Body of pancreas (tissue), 4 donors: ENCODE measurements around the gene SLC7A1. TPM values are rescaled to one million over a fixed set of nuclear protein-coding genes. Genes with fewer than 3 reads are reported as not detected.

ENCODE experiments used
- ATAC-seq: fragments of 150-250 bp; one replicate; pipeline ENCODE4 v1.9.1; 2016
- DNase-seq, 4 donors: peaks; one replicate each; pipeline ENCODE4 v3.0.0-alpha.2; 2019
- H3K27ac ChIP-seq, 4 donors: fragments of 200-600 bp; sonication (generic); 1 replicate in 3 of 4; 2 replicates in 1 of 4; pipeline versions ENCODE4 v1.5.1 to v1.6.1; 2016 to 2019; ENCODE audit warnings: mild to moderate bottlenecking in 1 of 4, mixed read lengths in 1 of 4, moderate library complexity in 1 of 4
- H3K27me3 ChIP-seq, 2 donors: fragments of 200-600 bp; sonication (generic); one replicate each; pipeline ENCODE4 v1.6.0; 2016; ENCODE audit warnings: mild to moderate bottlenecking in 1 of 2
- H3K36me3 ChIP-seq, 2 donors: fragments of 200-600 bp; sonication (generic); replicated peaks in 1 of 2; 2 replicates each; pipeline ENCODE4 v1.5.1; 2016; ENCODE audit warnings: low read depth in 2 of 2; ENCODE audit not compliant: insufficient read depth in 1 of 2
- H3K4me1 ChIP-seq: fragments of 200-600 bp; sonication (generic); one replicate; pipeline ENCODE4 v1.6.0; 2016
- H3K4me3 ChIP-seq, 2 donors: fragments of 200-600 bp; sonication (generic); 1 replicate in 1 of 2; 2 replicates in 1 of 2; pipeline ENCODE4 v1.5.1; 2016 to 2019
- H3K9me3 ChIP-seq, 3 donors: fragments of 200-600 bp; sonication (generic); 1 replicate in 2 of 3; 2 replicates in 1 of 3; pipeline ENCODE4 v1.5.1; 2016
- CTCF ChIP-seq, 7 experiments: fragments of 450-650 bp in 4 of 7; fragments of 200-600 bp in 3 of 7; sonication (generic) in 3 of 7; IDR thresholded peaks; one replicate each; pipeline ENCODE4 v1.5.1; 2016 to 2019; ENCODE audit warnings: antibody characterized with exemption in 7 of 7
- POLR2A ChIP-seq, 3 donors: fragments of 450-650 bp; IDR thresholded peaks; one replicate each; pipeline ENCODE4 v1.6.1; 2016; ENCODE audit warnings: antibody characterized with exemption in 3 of 3, mild to moderate bottlenecking in 2 of 3
- WGBS, 2 donors: methylation state at CpG; one replicate each; pipeline ENCODE4 v1.1.5; 2017; 5-methylcytosine and 5-hydroxymethylcytosine counted together
- intact Hi-C: fragments of 100-400 bp; cut with DNase I; formaldehyde crosslinking; loops from one replicate; pipeline ENCODE4 v1.15.1; 2023
- total RNA-seq, 2 donors: library from RNA; depleted of rRNA; stranded (reverse); fragments of >200 nt; gene quantifications; one replicate each; pipeline ENCODE4 v1.1.0, GENCODE V29; 2016

SLC7A1 gene
- total RNA-seq, 2 donors from 2014 or later = 15.3 to 30.3 TPM

DNA sequence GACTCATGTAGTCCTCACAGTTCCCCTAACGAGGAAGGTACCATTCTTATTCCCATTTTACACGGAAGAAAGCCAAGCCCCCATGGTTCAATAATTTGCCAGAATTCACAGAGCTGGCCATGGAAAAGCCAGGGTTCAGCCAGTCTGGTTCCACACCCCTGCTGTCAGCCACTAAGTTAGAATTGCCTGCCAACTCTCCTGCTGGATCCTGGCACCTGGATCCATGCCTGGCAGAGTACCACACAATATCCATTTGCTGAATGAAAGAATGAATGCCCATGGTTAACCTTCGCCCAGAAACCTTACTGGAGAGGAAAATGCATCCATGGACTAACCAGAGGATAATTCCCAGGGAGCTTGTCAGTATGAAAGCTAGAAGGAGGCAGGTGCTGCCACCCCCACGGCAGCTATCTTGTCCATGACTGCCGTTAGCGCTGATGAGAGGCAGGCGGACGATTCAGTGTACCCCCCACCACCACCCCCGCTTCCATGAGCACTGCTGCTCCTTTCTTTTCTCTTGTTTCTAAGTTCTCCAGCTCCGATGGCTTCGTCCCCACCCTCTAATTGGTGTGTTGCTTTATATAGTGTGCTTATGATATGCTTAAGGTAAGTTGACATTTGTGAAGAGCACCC, 114.5 kb downstream of the SLC7A1 start:
- Histone ChIP-seq H3K4me3 (no peak overlapping the region), H3K4me1 (no peaks in the 10 kb centered on the region), H3K27ac (no peak overlapping the region), H3K27me3 (no peaks in the 10 kb centered on the region), H3K9me3 (no peaks in the 10 kb centered on the region), H3K36me3 (no peaks in the 10 kb centered on the region)
- no peak for TF ChIP-seq CTCF (IDR thresholded peaks at IDR 0.05)
- no peak for TF ChIP-seq POLR2A (IDR thresholded peaks at IDR 0.05)
- 79 to 83% methylated on average over 11 of the region's 11 CpGs for WGBS, 2 donors
- DNase-seq (no peak), ATAC-seq (no peak)
- intact Hi-C loops = no loop called here

- H3K27me3 ChIP-seq = no peaks in the 10 kb centered on the region
- intact Hi-C loops = no loop called here
- no peaks in the 10 kb centered on the region for H3K4me1 ChIP-seq
- ATAC-seq = no peak
- peak in 1 of 4 donors; percentile 31 for DNase-seq
- 78 to 81% methylated on average over 20 to 25 of the region's 25 CpGs for WGBS, 2 donors
- no peaks in the 10 kb centered on the region for H3K36me3 ChIP-seq
- no peak overlapping the region for H3K27ac ChIP-seq
- no peak overlapping the region for H3K4me3 ChIP-seq
- no peak for TF ChIP-seq POLR2A (IDR thresholded peaks at IDR 0.05)
- TF ChIP-seq CTCF (IDR thresholded peaks at IDR 0.05) = no peak
- no peaks in the 10 kb centered on the region for H3K9me3 ChIP-seq
Observed at GRCh38 chr13:29479716-29480492, 115.6 kb downstream of the SLC7A1 start.

GRCh38 chr13:29476046-29476445, 119.4 kb downstream of the SLC7A1 start:
- no peak for ATAC-seq
- intact Hi-C loops = no loop called here
- TF ChIP-seq POLR2A (IDR thresholded peaks at IDR 0.05) (no peak), CTCF (IDR thresholded peaks at IDR 0.05) (no peak)
- Histone ChIP-seq H3K4me1 (no peaks in the 10 kb centered on the region), H3K36me3 (no peaks in the 10 kb centered on the region), H3K4me3 (no peak overlapping the region), H3K27me3 (no peaks in the 10 kb centered on the region), H3K9me3 (no peaks in the 10 kb centered on the region), H3K27ac (no peak overlapping the region)
- no peak for DNase-seq
- 72 to 82% methylated on average over 3 of the region's 3 CpGs for WGBS, 2 donors

GRCh38 chr13:29474991-29475390, 120.5 kb downstream of the SLC7A1 start:
- H3K36me3 ChIP-seq = no peaks in the 10 kb centered on the region
- no peak overlapping the region for H3K4me3 ChIP-seq
- H3K27me3 ChIP-seq = no peaks in the 10 kb centered on the region
- DNase-seq (no peak), ATAC-seq (no peak)
- no peaks in the 10 kb centered on the region for H3K4me1 ChIP-seq
- TF ChIP-seq CTCF (IDR thresholded peaks at IDR 0.05) = no peak
- no peak for TF ChIP-seq POLR2A (IDR thresholded peaks at IDR 0.05)
- H3K27ac ChIP-seq = no peak overlapping the region
- 80 to 86% methylated on average over 3 of the region's 3 CpGs for WGBS, 2 donors
- H3K9me3 ChIP-seq = no peaks in the 10 kb centered on the region
- intact Hi-C loops = no loop called here
